SK-N-SH treated with all-trans-retinoic acid at 6 μM for 48 hours (cell line): ENCODE results near the gene AKR7A3.
"Not testable (repeated sequence)": the region's sequence is repeated elsewhere in the genome, so short reads cannot be mapped to it uniquely, and the experiment has no call there.

Experiments
- ATAC-seq: fragments of 200-7000 bp; cut with Tn5 transposase; 3 replicates; pipeline ENCODE4 v1.9.1; 2020; ENCODE audit warnings: mild to moderate bottlenecking, moderate library complexity
- ARNTL ChIP-seq: fragments of 450-650 bp; formaldehyde crosslinking; IDR thresholded peaks from 2 replicates; pipeline ENCODE4 v1.5.0; 2020; ENCODE audit warnings: low read depth, mild to moderate bottlenecking, moderate library complexity, borderline replicate concordance
- BACH2 ChIP-seq: fragments of 250-450 bp; sonication (Bioruptor Pico); IDR thresholded peaks from 2 replicates; pipeline ENCODE4 v1.9.0; 2021; ENCODE audit warnings: mild to moderate bottlenecking, borderline replicate concordance
- CSDC2 ChIP-seq: fragments of 250-450 bp; sonication (Bioruptor Pico); IDR thresholded peaks from 2 replicates; pipeline ENCODE4 v1.5.0; 2020; ENCODE audit warnings: mild to moderate bottlenecking, moderate library complexity
- ESRRG ChIP-seq: fragments of 250-450 bp; sonication (Bioruptor Pico); IDR thresholded peaks from 2 replicates; pipeline ENCODE4 v1.6.1; 2021; ENCODE audit warnings: mild to moderate bottlenecking
- GLIS3 ChIP-seq: fragments of 250-450 bp; sonication (Bioruptor Pico); IDR thresholded peaks from 2 replicates; pipeline ENCODE4 v1.5.0; 2020; ENCODE audit warnings: mild to moderate bottlenecking, moderate library complexity
- ISL1 ChIP-seq: fragments of 250-450 bp; sonication (Bioruptor Pico); IDR thresholded peaks from 2 replicates; pipeline ENCODE4 v2.1.2; 2022; ENCODE audit warnings: mild to moderate bottlenecking, moderate library complexity
- OSR1 ChIP-seq: fragments of 250-450 bp; sonication (Bioruptor Pico); IDR thresholded peaks from 2 replicates; pipeline ENCODE4 v1.8.0; 2022; ENCODE audit warnings: moderate library complexity, mild to moderate bottlenecking, inconsistent platforms
- PPARA ChIP-seq: fragments of 250-450 bp; sonication (Bioruptor Pico); IDR thresholded peaks from 2 replicates; pipeline ENCODE4 v1.5.0; 2020; ENCODE audit warnings: mild to moderate bottlenecking, borderline replicate concordance
- RARB ChIP-seq: fragments of 250-450 bp; sonication (Bioruptor Pico); IDR thresholded peaks from 2 replicates; pipeline ENCODE4 v1.8.0; 2021; ENCODE audit warnings: mild to moderate bottlenecking, moderate library complexity
- SNAI2 ChIP-seq: fragments of 250-450 bp; sonication (Bioruptor Pico); IDR thresholded peaks from 2 replicates; pipeline ENCODE4 v1.5.0; 2020; ENCODE audit warnings: mild to moderate bottlenecking, moderate library complexity
- TCF4 ChIP-seq: fragments of 250-450 bp; sonication (Bioruptor Pico); IDR thresholded peaks from 2 replicates; pipeline ENCODE4 v1.8.0; 2021; ENCODE audit warnings: mild to moderate bottlenecking, moderate library complexity, borderline replicate concordance
- TOX ChIP-seq: fragments of 250-450 bp; sonication (Bioruptor Pico); IDR thresholded peaks from 2 replicates; pipeline ENCODE4 v1.8.0; 2021; ENCODE audit warnings: mild to moderate bottlenecking, moderate library complexity, borderline replicate concordance
- ZC3H10 ChIP-seq: fragments of 250-450 bp; sonication (Bioruptor Pico); IDR thresholded peaks from 2 replicates; pipeline ENCODE4 v1.5.1; 2021; ENCODE audit warnings: mild to moderate bottlenecking, moderate library complexity
- ZFP3 ChIP-seq: fragments of 250-450 bp; sonication (Bioruptor Pico); IDR thresholded peaks from 2 replicates; pipeline ENCODE4 v1.5.0; 2020; ENCODE audit warnings: mild to moderate bottlenecking, moderate library complexity
- ZFP30 ChIP-seq: fragments of 450-650 bp; formaldehyde crosslinking; IDR thresholded peaks from 2 replicates; pipeline ENCODE4 v1.5.0; 2022; ENCODE audit warnings: mild to moderate bottlenecking, moderate library complexity
- ZNF565 ChIP-seq: fragments of 450-650 bp; formaldehyde crosslinking; conservative IDR thresholded peaks from 2 replicates; pipeline ENCODE4 v1.5.0; 2020; ENCODE audit warnings: low read depth, mild to moderate bottlenecking, moderate library complexity
- ZNF8 ChIP-seq: fragments of 450-650 bp; formaldehyde crosslinking; IDR thresholded peaks from 2 replicates; pipeline ENCODE4 v1.5.0; 2020; ENCODE audit warnings: mild to moderate bottlenecking, moderate library complexity
- TF ChIP-seq, protein P1 (sequence below): fragments of 250-450 bp; sonication (Bioruptor Pico); IDR thresholded peaks from 2 replicates; pipeline ENCODE4 v1.5.0; 2020; ENCODE audit warnings: mild to moderate bottlenecking, moderate library complexity
- TF ChIP-seq, protein P2 (sequence below): fragments of 250-450 bp; sonication (Bioruptor Pico); IDR thresholded peaks from 2 replicates; pipeline ENCODE4 v1.8.0; 2020; ENCODE audit warnings: mild to moderate bottlenecking, moderate library complexity, borderline replicate concordance
- TF ChIP-seq, protein P3 (sequence below): fragments of 250-450 bp; sonication (Bioruptor Pico); IDR thresholded peaks from 2 replicates; pipeline ENCODE4 v1.8.0; 2021; ENCODE audit warnings: low read depth, mild to moderate bottlenecking, moderate library complexity, borderline replicate concordance
- TF ChIP-seq, protein P4 (sequence below): fragments of 250-450 bp; sonication (Bioruptor Pico); IDR thresholded peaks from 2 replicates; pipeline ENCODE4 v1.5.1; 2021; ENCODE audit warnings: mild to moderate bottlenecking, moderate library complexity

The AKR7A3 gene

DNA sequence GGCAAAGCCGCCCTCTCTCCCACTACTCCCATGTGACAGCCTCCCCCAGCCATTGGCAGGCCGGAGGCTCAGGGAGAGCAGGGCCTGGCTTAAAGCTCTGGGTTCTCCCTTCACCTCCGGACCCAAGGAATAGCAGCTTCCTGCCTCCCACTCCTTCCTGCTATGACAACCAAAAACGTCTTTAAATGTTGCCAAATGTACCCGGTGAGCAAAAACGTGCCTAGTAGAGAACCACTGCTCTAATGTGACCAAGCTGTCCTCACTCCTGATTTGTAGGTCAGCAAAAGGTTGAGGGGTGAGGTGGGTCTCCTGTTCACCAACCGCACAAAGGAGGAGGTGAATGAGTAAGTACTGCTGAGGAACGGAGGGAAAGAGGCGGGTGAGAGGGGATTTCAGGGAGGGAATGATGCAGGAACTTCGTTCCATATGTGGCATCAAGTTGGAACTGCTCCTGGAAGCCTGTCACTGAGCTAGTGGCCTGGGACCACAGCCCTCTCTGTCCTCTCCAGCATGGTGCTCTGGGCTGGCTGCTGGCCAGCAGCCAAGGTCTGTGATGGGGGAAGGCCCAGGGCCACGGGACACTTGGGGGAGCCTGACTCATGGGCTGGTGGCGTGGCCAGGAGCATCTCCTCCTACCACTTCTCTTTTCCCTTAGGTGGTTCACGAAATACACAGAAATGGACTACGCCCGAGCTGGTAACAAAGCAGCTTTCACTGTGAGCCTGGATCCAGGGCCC is 31.2 kb downstream of the AKR7A3 start:
- ATAC-seq: no peak

DNA sequence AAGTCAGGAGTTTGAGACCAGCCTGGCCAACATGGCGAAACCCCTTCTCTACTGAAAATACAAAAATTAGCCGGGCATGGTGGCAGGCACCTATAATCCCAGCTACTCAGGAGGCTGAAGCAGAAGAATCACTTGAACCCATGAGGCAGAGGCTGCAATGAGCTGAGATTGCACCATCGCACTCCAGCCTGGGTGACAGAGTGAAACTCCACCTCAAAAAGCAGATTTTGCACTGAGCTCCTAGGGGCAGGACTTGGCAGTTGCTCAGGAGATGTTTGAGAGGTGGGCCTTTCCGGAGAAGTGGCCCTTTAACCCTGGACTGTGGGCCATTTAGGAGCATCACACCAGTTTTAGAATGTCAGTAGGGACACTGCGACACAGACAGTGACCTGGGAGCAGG is 32.3 kb downstream of the AKR7A3 start:
- not testable (repeated sequence) for ATAC-seq

More for the DNA sequence above, 31.2 kb downstream of the AKR7A3 start:
- TF ChIP-seq ZC3H10: no peak

DNA sequence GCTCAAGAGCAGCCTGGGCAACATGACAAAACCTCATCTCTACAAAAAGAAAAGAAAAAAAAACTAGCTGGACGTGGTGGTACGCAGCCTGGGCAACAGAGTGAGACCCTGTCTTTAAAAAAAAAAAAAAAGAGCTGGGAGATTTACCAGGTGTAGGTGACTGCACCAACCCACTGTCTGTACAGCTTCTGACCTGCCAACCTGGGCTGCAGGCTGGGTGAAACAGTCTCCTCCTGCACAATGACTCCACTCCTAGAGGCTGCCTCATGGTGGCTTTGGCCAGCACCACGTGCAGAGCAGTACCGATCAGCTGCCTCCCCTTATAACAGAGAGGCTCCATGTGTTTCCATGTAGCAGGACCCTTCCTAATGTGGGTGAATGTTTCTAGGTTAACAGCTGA is 33.3 kb downstream of the AKR7A3 start:
- TF ChIP-seq ZFP30 (CRISPR knock-in tag) (no peak), ISL1 (CRISPR knock-in tag) (no peak), ZNF8 (CRISPR knock-in tag) (no peak), TOX (CRISPR knock-in tag) (no peak), CSDC2 (CRISPR knock-in tag) (no peak), ARNTL (CRISPR knock-in tag) (no peak), ZNF565 (CRISPR knock-in tag) (no peak), RARB (no peak), BACH2 (CRISPR knock-in tag) (no peak), TCF4 (CRISPR knock-in tag) (no peak), PPARA (no peak), ZFP3 (CRISPR knock-in tag) (no peak), SNAI2 (CRISPR knock-in tag) (no peak)
- TF ChIP-seq, protein P1, sequence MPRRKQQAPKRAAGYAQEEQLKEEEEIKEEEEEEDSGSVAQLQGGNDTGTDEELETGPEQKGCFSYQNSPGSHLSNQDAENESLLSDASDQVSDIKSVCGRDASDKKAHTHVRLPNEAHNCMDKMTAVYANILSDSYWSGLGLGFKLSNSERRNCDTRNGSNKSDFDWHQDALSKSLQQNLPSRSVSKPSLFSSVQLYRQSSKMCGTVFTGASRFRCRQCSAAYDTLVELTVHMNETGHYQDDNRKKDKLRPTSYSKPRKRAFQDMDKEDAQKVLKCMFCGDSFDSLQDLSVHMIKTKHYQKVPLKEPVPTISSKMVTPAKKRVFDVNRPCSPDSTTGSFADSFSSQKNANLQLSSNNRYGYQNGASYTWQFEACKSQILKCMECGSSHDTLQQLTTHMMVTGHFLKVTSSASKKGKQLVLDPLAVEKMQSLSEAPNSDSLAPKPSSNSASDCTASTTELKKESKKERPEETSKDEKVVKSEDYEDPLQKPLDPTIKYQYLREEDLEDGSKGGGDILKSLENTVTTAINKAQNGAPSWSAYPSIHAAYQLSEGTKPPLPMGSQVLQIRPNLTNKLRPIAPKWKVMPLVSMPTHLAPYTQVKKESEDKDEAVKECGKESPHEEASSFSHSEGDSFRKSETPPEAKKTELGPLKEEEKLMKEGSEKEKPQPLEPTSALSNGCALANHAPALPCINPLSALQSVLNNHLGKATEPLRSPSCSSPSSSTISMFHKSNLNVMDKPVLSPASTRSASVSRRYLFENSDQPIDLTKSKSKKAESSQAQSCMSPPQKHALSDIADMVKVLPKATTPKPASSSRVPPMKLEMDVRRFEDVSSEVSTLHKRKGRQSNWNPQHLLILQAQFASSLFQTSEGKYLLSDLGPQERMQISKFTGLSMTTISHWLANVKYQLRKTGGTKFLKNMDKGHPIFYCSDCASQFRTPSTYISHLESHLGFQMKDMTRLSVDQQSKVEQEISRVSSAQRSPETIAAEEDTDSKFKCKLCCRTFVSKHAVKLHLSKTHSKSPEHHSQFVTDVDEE: no peak
- TF ChIP-seq, protein P2, sequence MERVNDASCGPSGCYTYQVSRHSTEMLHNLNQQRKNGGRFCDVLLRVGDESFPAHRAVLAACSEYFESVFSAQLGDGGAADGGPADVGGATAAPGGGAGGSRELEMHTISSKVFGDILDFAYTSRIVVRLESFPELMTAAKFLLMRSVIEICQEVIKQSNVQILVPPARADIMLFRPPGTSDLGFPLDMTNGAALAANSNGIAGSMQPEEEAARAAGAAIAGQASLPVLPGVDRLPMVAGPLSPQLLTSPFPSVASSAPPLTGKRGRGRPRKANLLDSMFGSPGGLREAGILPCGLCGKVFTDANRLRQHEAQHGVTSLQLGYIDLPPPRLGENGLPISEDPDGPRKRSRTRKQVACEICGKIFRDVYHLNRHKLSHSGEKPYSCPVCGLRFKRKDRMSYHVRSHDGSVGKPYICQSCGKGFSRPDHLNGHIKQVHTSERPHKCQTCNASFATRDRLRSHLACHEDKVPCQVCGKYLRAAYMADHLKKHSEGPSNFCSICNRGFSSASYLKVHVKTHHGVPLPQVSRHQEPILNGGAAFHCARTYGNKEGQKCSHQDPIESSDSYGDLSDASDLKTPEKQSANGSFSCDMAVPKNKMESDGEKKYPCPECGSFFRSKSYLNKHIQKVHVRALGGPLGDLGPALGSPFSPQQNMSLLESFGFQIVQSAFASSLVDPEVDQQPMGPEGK (CRISPR knock-in tag): no peak
- TF ChIP-seq, protein P3, sequence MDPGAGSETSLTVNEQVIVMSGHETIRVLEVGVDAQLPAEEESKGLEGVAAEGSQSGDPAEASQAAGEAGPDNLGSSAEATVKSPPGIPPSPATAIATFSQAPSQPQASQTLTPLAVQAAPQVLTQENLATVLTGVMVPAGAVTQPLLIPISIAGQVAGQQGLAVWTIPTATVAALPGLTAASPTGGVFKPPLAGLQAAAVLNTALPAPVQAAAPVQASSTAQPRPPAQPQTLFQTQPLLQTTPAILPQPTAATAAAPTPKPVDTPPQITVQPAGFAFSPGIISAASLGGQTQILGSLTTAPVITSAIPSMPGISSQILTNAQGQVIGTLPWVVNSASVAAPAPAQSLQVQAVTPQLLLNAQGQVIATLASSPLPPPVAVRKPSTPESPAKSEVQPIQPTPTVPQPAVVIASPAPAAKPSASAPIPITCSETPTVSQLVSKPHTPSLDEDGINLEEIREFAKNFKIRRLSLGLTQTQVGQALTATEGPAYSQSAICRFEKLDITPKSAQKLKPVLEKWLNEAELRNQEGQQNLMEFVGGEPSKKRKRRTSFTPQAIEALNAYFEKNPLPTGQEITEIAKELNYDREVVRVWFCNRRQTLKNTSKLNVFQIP (CRISPR knock-in tag): no peak
- no peak for ATAC-seq

DNA sequence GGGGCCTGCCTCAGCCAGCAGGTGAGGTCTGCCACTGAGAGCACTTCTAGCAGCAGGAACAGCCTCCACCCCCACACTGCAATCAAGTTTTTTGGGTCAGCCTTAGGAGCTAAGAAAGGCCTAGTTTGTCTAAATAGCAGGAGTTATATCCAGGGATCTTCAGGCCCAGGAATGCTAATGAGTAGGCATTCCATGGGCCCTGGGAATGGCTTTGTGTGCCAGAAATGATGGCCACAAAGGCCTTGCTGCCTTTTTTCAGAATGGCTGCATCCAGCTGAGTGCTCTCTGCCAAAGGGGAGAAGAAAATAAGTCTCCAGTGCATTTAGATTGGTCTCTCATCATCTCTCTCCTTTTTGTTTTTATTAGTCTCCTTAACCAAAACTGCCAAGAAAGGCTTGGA is 34.2 kb downstream of the AKR7A3 start:
- no peak for ATAC-seq
- TF ChIP-seq ZFP3 (CRISPR knock-in tag) (no peak), ARNTL (CRISPR knock-in tag) (no peak), ZFP30 (CRISPR knock-in tag) (no peak), OSR1 (no peak), GLIS3 (CRISPR knock-in tag) (no peak), CSDC2 (CRISPR knock-in tag) (no peak), ISL1 (CRISPR knock-in tag) (no peak), ESRRG (CRISPR knock-in tag) (no peak), ZC3H10 (no peak), TOX (CRISPR knock-in tag) (no peak), PPARA (no peak), BACH2 (CRISPR knock-in tag) (no peak), TCF4 (CRISPR knock-in tag) (no peak), SNAI2 (CRISPR knock-in tag) (no peak)
- TF ChIP-seq, protein P2 (CRISPR knock-in tag): no peak
- TF ChIP-seq, protein P3 (CRISPR knock-in tag): no peak
- TF ChIP-seq, protein P4, sequence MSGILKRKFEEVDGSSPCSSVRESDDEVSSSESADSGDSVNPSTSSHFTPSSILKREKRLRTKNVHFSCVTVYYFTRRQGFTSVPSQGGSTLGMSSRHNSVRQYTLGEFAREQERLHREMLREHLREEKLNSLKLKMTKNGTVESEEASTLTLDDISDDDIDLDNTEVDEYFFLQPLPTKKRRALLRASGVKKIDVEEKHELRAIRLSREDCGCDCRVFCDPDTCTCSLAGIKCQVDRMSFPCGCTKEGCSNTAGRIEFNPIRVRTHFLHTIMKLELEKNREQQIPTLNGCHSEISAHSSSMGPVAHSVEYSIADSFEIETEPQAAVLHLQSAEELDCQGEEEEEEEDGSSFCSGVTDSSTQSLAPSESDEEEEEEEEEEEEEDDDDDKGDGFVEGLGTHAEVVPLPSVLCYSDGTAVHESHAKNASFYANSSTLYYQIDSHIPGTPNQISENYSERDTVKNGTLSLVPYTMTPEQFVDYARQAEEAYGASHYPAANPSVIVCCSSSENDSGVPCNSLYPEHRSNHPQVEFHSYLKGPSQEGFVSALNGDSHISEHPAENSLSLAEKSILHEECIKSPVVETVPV: no peak
